ENCODE data around the gene APOLD1. TPM values are rescaled to one million over a fixed set of nuclear protein-coding genes. Genes with fewer than 3 reads are reported as not detected.

APOLD1 gene
- total RNA-seq, 4 donors from 2014 or later = 2.3 to 14.9 (median 5.6) TPM

- peak in 2 of 3 donors; percentile 81 to 84 for DNase-seq
These were observed 54.6 kb downstream of the APOLD1 start for GRCh38 chr12:12839873-12840579.

GRCh38 chr12:12840580-12840899 is 55.1 kb downstream of the APOLD1 start:
- Histone ChIP-seq H3K27ac (no peak overlapping the region), H3K36me3 (no peaks in the 10 kb centered on the region), H3K9me3 (no peaks in the 10 kb centered on the region), H3K4me1 (peaks cover 0 to 27% (median 4%) of the 10 kb centered on the region in 4 donors), H3K27me3 (no peaks in the 10 kb centered on the region), H3K4me3 (no peak overlapping the region)
- DNase-seq = no peak
- TF ChIP-seq POLR2A (IDR thresholded peaks at IDR 0.05) (no peak), CTCF (IDR thresholded peaks at IDR 0.05) (no peak)

More at GRCh38 chr12:12839873-12840579, 54.6 kb downstream of the APOLD1 start:
- H3K9me3 ChIP-seq = no peaks in the 10 kb centered on the region
- peaks cover 0 to 32% (median 4%) of the 10 kb centered on the region in 4 donors for H3K4me1 ChIP-seq
- no peak for TF ChIP-seq POLR2A (IDR thresholded peaks at IDR 0.05)
- TF ChIP-seq CTCF (IDR thresholded peaks at IDR 0.05) = no peak
- H3K4me3 ChIP-seq = no peak overlapping the region
- no peaks in the 10 kb centered on the region for H3K27me3 ChIP-seq
- H3K36me3 ChIP-seq = no peaks in the 10 kb centered on the region
- H3K27ac ChIP-seq = peak overlapping the region in 1 of 4 donors; percentile 73

Small RNAs within 50 kb of the gene (small RNA-seq; reads per million reads assigned to genes)
- gene AC007215.1 (0 reads per million in 2 donors), gene MIR613 (0 reads per million in 2 donors)

Other genes with a start within 250 kb of the APOLD1 start
- gene DUSP16, start 222.8 kb upstream of the APOLD1 start, total RNA-seq = 10 to 100 TPM; 20.6 to 52.6 (median 45.7) TPM
- gene CREBL2, start 173.8 kb upstream of the APOLD1 start, total RNA-seq = 10 to 100 TPM; 23.1 to 33.0 (median 27.6) TPM
- gene GPR19, start 89.5 kb upstream of the APOLD1 start, total RNA-seq = 1 to 10 TPM in 1 of 4 donors, under 1 TPM in 1, not detected in 2; 0.54 to 1.2 TPM
- 10 to 100 TPM; 37.7 to 66.0 (median 48.1) TPM for gene CDKN1B, start 68.3 kb upstream of the APOLD1 start, total RNA-seq
- 10 to 100 TPM; 23.5 to 39.9 (median 33.1) TPM for gene DDX47, start 27.7 kb downstream of the APOLD1 start, total RNA-seq
- 100 to 1,000 TPM in 1 of 4 donors, 10 to 100 TPM in 3; 16.5 to 106 (median 91.1) TPM for gene GPRC5A, start 105.9 kb downstream of the APOLD1 start, total RNA-seq
- 1 to 10 TPM in 1 of 4 donors, not detected in 3; 1.3 TPM for gene GPRC5D, start 166.5 kb downstream of the APOLD1 start, total RNA-seq
- gene HEBP1, start 214.6 kb downstream of the APOLD1 start, total RNA-seq = 100 to 1,000 TPM in 3 of 4 donors, 10 to 100 TPM in 1; 68.5 to 196 (median 184) TPM